GM21528 (cell line): Measurements from ENCODE around the gene UXS1.

Experiments
- ATAC-seq: cut with Tn5 transposase; IDR thresholded peaks from one replicate; pipeline ENCODE4 v1.9.1; 2021; ENCODE audit warnings: mild to moderate bottlenecking, moderate library complexity; ENCODE audit not compliant: unreplicated experiment, low FRiP score

The UXS1 gene

GRCh38 chr2:106189764-106190468 lies 4.2 kb downstream of the UXS1 start:
- ATAC-seq: no peak

DNA sequence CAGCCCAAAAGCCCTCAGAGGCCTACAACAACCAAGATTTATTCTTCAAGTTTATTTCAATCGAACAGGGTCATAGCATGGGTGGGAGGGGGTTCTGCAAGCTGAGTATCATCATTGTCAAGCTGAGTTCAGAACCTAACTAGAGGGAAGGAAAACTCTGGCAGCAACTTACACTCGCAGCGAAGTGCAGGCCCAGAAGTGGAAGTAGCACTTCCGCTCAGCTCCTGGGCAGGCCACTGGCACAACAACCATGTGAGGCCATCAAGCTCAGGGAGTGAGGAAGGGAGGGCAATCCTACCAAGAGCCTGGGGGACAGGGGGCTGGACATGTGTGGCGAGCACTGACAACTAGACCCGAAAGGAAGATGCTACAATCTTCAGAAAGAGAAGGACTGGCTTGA lies 4.8 kb downstream of the UXS1 start:
- ATAC-seq: no peak

DNA sequence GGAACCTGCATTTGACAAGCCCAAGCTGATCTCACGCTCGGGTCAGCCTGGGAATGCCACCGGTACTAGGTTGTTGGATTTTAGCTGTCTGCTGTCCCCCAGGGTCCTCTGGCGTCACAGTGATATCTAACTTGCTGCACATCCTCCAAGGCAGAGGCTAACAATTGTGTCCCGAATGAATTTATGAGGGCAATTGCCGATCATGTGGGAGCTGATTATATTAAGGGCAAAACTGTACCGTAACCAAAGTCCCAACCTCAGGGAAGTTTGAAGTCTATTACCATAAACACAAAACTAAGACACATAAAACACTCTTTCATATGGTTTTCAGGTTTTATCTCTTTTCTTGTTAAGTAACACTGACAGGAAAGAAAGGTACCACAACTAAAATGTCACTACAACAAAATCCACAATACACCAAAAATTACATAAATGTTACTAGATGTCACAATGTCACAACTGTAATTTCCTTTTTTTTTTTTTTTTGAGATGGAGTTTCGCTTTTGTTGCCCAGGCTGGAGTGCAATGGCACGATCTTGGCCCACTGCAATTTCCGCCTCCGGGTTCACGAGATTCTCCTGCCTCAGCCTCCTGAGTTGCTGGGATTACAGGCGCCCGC lies 6.7 kb downstream of the UXS1 start:
- ATAC-seq: no peak

DNA sequence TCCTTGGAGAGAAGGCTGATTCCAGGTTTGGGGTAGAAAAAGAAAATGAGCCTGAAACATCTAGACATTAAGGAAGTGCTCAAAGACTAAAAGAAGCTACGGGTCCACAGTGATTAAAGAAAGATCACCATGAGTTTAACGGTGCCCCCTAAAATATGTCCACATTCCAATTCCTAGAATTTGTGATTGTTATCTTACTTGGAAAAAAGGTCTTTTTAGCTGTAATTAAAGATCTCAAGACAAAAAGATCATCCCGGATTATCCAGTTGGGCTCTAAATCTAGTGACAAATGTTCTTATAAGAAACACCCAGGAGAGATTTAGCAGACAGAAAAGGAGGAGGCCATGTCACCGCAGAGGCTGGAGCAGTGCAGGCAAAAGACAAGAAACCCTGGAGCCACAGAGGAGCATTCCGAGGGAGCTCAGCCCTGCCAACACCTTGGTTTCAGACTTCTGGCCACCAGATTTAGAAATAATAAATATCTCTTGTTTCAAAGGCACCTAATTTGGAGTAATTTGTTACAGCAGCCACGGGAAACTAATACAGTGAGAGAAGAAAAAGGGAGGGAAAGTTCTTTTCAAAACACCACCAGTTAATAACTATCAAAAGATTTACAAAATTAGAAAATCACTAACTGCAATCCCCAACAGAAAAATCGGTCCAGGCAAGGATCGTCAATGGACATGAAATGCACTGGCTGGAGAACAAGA lies 8.5 kb downstream of the UXS1 start:
- no peak for ATAC-seq

- no peak for ATAC-seq
Measured at GRCh38 chr2:106184857-106185256, 9.2 kb downstream of the UXS1 start.

GRCh38 chr2:106184394-106184793 lies 9.7 kb downstream of the UXS1 start:
- no peak for ATAC-seq

GRCh38 chr2:106183101-106183696 lies 10.9 kb downstream of the UXS1 start:
- no peak for ATAC-seq

- ATAC-seq: no peak
Measured at GRCh38 chr2:106181064-106181463, 13.0 kb downstream of the UXS1 start.

- ATAC-seq: no peak
Measured at GRCh38 chr2:106180602-106181001, 13.5 kb downstream of the UXS1 start.

DNA sequence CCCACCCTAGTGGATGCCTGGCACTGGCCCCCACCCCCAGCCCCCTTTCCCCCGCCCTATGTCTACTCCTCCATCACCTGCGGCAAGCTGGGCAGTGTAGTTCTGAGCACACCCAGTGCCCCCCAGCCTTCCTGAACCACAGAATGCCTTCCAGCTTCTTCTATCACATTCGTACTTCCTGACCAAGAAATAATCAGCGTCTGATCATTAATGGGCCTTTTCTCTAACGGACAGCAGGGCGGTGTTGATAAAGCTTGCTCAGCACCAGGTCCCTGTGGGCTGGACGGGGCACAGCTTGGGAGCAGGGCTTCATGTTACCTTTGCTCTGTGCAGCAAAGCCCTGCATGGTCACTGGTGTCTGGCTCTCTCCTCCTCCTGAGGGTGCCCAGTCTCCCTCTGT lies 15.4 kb downstream of the UXS1 start:
- no peak for ATAC-seq

DNA sequence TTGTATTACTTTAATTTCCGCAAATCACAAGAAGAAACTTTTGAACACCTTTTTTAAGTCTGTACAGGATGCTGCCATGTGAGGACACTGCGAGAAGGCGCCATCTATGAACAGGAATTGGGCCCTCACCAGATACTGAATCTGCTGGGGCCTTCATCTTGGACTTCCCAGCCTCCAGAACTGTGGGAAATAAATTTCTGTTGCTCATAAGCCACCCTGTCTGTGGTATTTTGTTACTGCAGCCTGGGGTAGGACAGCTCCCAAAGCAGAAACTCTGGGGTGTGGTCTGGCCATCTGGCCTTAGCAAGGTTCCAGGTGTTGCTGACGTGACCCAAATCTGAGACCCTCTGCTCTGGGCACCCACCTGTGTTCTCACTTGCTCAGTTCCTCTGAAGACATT lies 16.5 kb downstream of the UXS1 start:
- no peak for ATAC-seq

GRCh38 chr2:106176446-106177099 lies 17.5 kb downstream of the UXS1 start:
- ATAC-seq: no peak

DNA sequence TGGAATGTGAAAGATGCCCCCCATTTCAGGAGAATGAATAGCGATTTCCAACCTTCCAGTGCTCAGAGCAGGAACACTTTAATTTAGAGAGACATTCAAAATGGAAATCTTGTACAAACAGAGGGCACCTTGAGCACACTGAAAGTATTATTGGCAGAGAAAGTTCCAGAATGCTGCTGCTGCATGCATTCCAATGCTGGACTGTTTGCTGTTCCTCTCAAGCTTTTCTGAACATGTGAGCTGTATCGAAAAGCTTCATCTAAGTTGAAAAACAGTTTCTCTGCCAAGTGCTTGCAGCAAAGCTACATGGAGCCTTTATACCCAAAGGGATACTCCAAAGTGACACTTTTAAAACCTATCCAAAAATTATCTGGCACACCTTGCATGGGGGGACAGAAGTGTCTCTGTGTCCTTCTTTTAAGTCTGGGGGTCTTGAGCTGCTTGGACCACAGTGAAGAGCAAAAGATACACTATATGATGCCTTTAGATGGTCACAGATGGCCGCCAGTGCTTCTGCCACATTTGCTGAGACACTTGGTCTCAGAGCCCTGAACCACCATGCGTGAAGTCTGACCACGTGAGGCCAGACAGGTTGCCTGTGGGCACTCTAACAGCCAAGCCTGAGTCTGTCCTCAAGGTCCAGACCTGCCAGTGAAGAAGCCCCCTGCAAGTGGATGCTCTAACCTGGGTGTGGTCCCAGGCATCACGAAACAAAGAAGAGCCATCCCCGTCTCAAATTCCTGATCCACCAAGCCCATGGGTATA lies 18.8 kb downstream of the UXS1 start:
- ATAC-seq: no peak

GRCh38 chr2:106174056-106174455 lies 20.0 kb downstream of the UXS1 start:
- no peak for ATAC-seq

- no peak for ATAC-seq
Measured at GRCh38 chr2:106172649-106173048, 21.5 kb downstream of the UXS1 start.

DNA sequence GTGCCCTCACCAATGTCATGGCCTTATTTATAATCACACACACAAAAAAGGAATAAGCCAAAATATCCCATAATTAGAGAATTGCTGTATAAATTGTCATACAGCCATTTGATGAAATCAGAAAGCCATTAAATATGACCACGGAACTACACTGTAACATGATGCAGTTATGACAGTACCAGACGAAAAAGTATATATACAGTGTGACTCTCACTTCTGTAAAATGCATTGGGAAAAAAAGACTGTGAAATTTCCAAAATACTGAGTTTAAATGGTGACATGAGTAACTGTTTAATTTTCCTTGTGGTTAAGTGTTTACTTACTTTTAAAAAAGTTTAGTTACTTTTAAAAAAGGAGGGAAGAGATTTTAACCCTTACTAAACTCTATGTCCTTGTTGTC lies 25.4 kb downstream of the UXS1 start:
- ATAC-seq: no peak

- no peak for ATAC-seq
Measured at GRCh38 chr2:106167067-106167466, 27.0 kb downstream of the UXS1 start.

- ATAC-seq: no peak
Measured at GRCh38 chr2:106165561-106165960, 28.5 kb downstream of the UXS1 start.

GRCh38 chr2:106165029-106165428 lies 29.1 kb downstream of the UXS1 start:
- no peak for ATAC-seq

GRCh38 chr2:106163948-106164545 lies 30.1 kb downstream of the UXS1 start:
- no peak for ATAC-seq
